ENCODE data around the gene FIGNL1. TPM values are rescaled to one million over a fixed set of nuclear protein-coding genes. Genes with fewer than 3 reads are reported as not detected.
"Not testable (repeated sequence)": the region's sequence is repeated elsewhere in the genome, so short reads cannot be mapped to it uniquely, and the experiment has no call there.

Gene FIGNL1
- total RNA-seq, 2 experiments from 2014 or later = 47.5 to 47.6 TPM

DNA sequence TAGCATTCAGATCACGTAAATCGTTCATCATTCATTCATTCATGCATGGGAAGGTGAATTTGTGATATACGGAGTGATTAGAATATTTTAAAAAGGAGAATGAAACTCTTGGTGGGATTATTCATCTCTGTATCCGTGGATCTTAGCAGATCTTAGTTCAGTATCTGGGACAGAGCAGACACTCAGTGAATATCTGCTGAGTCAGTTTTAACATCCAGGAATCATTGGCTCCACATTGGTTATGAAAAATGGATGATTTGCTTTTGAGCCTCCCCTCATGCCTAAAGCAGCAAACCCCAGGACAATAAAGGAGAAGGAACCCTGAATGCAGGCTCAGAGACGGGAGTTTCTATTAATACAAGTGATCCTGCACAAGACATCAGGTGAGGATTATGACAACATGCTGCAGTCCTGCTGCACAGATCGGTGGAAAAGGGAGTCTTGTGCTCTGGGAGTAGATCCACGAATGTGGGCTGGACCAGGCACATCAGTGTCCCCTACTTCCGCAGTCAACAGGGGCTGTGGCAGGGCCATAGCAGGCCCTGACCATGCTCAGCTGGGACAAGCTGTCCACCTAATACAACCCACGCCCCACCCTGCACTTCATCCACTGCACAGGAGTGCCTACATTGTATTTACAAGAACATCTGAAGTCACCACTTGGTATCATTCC is 26.9 kb upstream of the FIGNL1 start:
- no peak for DNase-seq
- no peak overlapping the region for H3K27ac Mint-ChIP-seq
- peaks cover 6% of the 10 kb centered on the region for H3K4me1 Mint-ChIP-seq
- no peaks in the 10 kb centered on the region for H3K9me3 Mint-ChIP-seq
- H3K27me3 Mint-ChIP-seq = no peaks in the 10 kb centered on the region
- H3K36me3 Mint-ChIP-seq = no peaks in the 10 kb centered on the region
- no peak overlapping the region for H3K4me3 Mint-ChIP-seq

- H3K9me3 Mint-ChIP-seq = no peaks in the 10 kb centered on the region
- H3K36me3 Mint-ChIP-seq = no peaks in the 10 kb centered on the region
- no peaks in the 10 kb centered on the region for H3K27me3 Mint-ChIP-seq
- H3K4me1 Mint-ChIP-seq = peaks cover 6% of the 10 kb centered on the region
- no peak overlapping the region for H3K27ac Mint-ChIP-seq
- no peak for DNase-seq
- H3K4me3 Mint-ChIP-seq = no peak overlapping the region
Observed at GRCh38 chr7:50475340-50475739, 25.2 kb upstream of the FIGNL1 start.

DNA sequence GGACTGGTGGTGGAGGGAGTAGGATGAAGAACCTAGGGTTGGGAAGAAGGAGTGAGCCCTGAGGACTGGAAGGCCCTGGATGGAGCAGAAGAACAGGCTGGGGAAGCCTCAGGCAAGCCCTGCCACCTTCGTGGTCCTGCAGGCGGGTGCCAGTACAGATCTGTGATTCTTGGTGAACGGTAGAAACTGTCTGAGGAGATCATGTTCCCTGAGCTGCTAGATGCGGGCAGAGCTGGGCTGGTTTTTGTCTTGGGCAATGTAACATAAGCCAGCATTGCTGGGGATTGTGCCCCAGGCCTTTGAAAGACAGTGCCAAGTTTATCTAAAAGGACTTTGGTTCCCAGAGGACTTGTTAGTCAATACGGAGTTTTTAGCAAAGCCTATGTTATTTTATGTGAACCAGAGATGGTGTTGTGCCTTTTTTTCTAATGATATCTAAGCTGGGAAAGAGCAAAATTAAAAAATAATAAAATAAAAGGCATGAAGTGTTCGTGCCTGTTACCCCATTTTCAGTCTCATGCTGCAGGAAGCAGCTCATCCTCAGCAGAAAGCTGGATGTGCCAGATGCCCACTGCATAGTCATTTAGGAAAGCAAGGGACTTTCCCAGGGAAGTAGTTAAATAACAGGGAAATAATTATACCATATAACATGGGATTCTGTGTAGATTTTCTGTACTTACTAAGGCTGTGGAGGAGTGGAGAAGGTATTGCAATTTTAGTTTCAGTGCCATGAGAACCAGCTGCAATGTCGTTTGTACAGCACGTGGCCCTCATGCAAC is 24.4 kb upstream of the FIGNL1 start:
- Mint-ChIP-seq H3K9me3 (no peaks in the 10 kb centered on the region), H3K36me3 (no peaks in the 10 kb centered on the region), H3K27me3 (peaks cover under 1% of the 10 kb centered on the region), H3K27ac (peak overlapping the region; percentile 62), H3K4me1 (peaks cover 6% of the 10 kb centered on the region), H3K4me3 (no peak overlapping the region)
- DNase-seq = no peak

DNA sequence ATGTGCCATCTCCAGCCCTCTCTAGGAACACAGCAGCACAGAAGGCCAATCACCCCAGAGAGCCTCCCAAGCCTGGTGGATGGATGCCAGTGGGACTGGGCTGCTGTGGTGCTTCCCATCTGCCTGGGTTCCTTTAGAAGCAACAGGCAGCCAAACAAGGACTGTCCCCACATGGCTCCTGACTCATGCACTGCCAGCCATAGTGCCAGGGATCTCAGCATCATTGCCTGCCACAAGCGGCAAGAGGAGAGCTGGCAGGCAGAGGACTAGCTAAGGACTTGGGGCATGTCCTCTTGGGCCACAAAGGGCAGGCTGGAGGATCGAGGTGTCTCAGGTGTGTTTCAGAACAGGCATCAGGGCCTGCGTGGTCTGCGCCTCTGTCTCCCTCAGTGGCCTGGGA is 23.4 kb upstream of the FIGNL1 start:
- Mint-ChIP-seq H3K4me3 (no peak overlapping the region), H3K27ac (no peak overlapping the region), H3K4me1 (peaks cover 6% of the 10 kb centered on the region), H3K36me3 (no peaks in the 10 kb centered on the region), H3K27me3 (peaks cover 3% of the 10 kb centered on the region), H3K9me3 (no peaks in the 10 kb centered on the region)
- DNase-seq = no peak

DNA sequence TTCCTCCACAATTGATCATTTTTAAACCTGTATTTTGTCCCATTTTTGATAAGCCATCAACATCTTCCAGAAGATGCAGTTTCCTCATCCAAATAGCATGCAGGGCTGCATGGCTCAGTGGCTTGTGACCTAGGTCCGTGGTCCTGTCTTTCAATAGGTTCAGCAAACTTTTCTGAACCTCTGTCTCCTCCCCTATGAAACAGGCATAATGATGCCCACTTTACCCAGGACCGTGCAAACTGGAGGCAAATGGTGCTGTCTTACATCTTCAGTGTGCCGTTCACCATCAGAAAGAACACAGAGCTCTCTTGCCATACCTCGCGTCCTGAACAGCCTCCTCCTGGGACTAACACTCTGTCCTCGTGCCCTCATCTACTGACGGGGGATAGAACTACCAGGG is 22.3 kb upstream of the FIGNL1 start:
- no peak for DNase-seq
- H3K27ac Mint-ChIP-seq = no peak overlapping the region
- no peak overlapping the region for H3K4me3 Mint-ChIP-seq
- no peaks in the 10 kb centered on the region for H3K9me3 Mint-ChIP-seq
- no peaks in the 10 kb centered on the region for H3K36me3 Mint-ChIP-seq
- H3K27me3 Mint-ChIP-seq = peaks cover 3% of the 10 kb centered on the region
- H3K4me1 Mint-ChIP-seq = peaks cover 16% of the 10 kb centered on the region

DNA sequence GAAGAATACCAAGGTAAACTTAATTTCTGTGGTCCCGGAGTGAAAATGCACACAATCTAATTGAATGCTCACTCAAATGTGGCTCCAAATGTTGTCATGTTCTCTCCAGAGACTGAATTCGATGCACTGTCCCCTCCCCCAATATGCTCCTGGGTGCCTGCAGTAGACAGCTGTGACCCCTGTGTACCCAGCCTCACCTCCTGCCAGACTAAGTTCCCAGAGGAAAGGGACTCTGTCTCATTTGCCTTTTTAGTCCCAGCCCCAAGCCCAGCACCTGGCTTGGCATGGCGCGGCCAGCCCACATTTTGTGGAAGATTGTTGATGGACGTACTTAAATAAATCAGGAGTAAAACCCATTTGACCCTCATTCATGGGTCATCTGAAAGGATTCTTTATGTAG is 21.8 kb upstream of the FIGNL1 start:
- H3K27me3 Mint-ChIP-seq = peaks cover 3% of the 10 kb centered on the region
- H3K4me1 Mint-ChIP-seq = peaks cover 18% of the 10 kb centered on the region
- H3K27ac Mint-ChIP-seq = no peak overlapping the region
- H3K9me3 Mint-ChIP-seq = no peaks in the 10 kb centered on the region
- H3K36me3 Mint-ChIP-seq = no peaks in the 10 kb centered on the region
- H3K4me3 Mint-ChIP-seq = no peak overlapping the region
- DNase-seq = no peak

DNA sequence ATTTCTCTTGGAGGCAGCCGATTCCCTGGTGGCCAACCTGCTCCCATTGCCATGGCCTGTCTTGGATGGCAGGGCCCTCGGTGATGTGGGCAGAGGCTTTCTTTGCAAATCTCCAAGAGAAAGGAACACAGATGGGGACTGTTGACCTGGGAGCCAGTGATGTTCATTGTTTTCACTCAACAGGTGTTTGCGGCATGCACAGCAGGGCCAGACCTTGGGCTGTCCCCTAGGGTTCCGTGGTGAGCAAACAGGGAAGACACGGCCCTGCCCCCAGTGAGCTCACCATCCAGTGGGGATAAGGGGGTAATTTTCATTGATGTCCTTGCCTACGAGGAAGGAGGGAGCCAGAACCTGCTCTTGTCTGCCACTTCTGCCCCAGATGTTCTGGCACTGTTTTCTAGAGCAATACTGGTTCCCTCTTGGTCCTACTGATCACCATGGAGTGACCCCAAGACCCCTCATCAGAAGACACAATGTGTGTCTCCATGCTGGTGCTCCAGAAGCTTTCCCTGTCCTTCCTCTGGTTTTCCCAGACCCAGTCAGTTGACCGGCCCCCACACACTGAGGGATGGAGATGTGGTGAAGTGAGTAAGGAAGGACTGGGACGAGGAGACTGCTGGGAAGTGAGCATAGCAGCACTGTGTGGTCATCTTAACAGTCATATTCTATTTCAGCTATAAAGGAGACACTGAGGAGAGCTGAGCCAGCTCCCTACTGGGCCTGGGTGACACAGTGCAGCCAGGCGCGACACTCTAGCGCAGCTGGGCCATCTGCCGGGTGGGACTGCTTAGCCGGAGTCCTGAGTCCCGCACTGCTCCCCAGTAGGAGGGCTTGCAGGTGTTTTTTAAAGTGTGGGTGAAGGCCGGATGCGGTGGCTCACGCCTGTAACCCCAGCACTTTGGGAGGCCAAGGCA is 20.4 kb upstream of the FIGNL1 start:
- no peak overlapping the region for H3K27ac Mint-ChIP-seq
- H3K4me1 Mint-ChIP-seq = peaks cover 18% of the 10 kb centered on the region
- peaks cover 3% of the 10 kb centered on the region for H3K27me3 Mint-ChIP-seq
- no peaks in the 10 kb centered on the region for H3K9me3 Mint-ChIP-seq
- no peak for DNase-seq
- no peak overlapping the region for H3K4me3 Mint-ChIP-seq
- H3K36me3 Mint-ChIP-seq = no peaks in the 10 kb centered on the region

GRCh38 chr7:50469181-50469580 is 19.0 kb upstream of the FIGNL1 start:
- Mint-ChIP-seq H3K9me3 (no peaks in the 10 kb centered on the region), H3K4me3 (no peak overlapping the region), H3K27ac (no peak overlapping the region), H3K36me3 (no peaks in the 10 kb centered on the region), H3K4me1 (peaks cover 12% of the 10 kb centered on the region), H3K27me3 (peaks cover 3% of the 10 kb centered on the region)
- DNase-seq = no peak

DNA sequence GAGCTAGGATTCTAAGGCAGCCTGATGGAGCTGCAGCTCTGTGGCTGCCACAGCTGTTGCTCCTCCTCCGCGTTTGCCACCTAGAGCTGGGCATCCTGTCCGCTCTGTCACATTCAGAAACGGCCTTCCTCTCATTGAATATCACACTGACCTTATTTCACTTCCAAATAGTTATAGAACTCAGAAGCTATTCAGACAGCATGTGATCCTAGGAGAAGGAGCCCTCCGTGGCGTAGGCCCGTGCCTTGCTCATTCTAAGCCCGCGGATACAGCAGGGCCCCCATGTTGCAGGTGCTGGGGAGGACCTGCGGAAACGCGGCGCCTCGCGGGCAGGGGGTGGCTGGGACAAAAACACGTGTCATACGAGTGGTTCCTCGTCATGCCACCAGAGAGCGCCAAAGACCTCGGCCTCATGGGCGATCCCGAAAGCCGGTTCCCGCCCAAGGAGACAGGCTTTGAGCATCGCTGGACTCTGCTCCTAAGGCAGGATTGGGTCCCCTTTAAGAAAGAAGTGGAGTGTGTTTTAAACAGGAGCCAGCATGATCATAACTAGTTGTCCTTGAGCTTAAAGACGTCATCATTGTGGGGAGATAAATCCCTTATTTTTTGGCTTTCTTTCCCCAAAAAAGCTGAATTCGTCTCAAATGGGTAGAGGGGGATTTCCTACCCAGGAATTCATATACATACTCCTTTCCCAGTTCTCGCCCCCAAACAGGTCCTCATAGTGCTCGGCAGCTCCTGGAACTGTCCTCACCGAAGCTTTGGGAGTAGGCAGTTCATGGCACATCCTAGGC is 17.9 kb upstream of the FIGNL1 start:
- peaks cover 12% of the 10 kb centered on the region for H3K4me1 Mint-ChIP-seq
- H3K36me3 Mint-ChIP-seq = no peaks in the 10 kb centered on the region
- H3K4me3 Mint-ChIP-seq = peak overlapping the region; percentile 49
- peaks cover 3% of the 10 kb centered on the region for H3K27me3 Mint-ChIP-seq
- H3K27ac Mint-ChIP-seq = peak overlapping the region; percentile 54
- H3K9me3 Mint-ChIP-seq = no peaks in the 10 kb centered on the region
- peak; percentile 83 for DNase-seq

DNA sequence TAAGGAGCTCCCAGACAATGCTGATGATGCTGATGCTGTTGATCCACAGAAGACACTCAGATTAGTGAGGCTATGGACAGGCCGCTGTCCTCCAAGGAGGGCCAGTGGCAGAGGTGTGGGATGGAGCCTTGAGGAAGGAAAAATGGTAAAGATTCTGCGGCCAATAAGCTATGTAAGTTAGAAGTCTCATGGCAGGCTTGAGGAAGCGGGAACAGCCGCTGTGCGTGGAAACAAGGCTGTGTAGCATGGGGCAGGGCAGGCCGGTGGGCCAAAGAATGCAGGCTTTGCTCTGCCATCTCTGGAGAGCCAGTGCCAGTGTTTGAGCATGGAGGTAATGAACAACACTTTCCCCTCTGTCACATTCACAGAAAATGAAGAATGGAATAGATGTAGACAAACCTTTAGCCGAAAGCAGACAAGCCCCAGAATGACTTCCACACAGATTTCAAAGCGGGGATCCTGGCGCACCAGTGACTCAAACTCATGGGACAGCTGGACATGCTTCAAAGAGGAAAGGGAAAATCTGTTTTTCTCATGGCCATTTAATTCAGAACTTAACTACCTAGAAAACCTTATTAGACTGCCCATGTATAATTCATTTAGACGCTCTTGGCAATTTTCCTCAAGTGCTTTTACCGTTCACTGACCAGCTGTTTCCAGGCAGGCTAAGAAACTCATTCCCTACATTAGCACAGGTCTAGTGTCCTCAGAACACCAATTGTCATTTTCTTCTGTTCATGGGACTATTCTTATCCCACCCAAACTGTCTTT is 16.9 kb upstream of the FIGNL1 start:
- Mint-ChIP-seq H3K27me3 (peaks cover 3% of the 10 kb centered on the region), H3K4me3 (no peak overlapping the region), H3K4me1 (peaks cover 14% of the 10 kb centered on the region), H3K27ac (no peak overlapping the region), H3K9me3 (no peaks in the 10 kb centered on the region), H3K36me3 (no peaks in the 10 kb centered on the region)
- DNase-seq = no peak

- no peak for DNase-seq
- Mint-ChIP-seq H3K27ac (no peak overlapping the region), H3K36me3 (no peaks in the 10 kb centered on the region), H3K9me3 (no peaks in the 10 kb centered on the region), H3K27me3 (no peaks in the 10 kb centered on the region), H3K4me3 (no peak overlapping the region), H3K4me1 (peaks cover 10% of the 10 kb centered on the region)
Observed at GRCh38 chr7:50463035-50463434, 12.9 kb upstream of the FIGNL1 start.

DNA sequence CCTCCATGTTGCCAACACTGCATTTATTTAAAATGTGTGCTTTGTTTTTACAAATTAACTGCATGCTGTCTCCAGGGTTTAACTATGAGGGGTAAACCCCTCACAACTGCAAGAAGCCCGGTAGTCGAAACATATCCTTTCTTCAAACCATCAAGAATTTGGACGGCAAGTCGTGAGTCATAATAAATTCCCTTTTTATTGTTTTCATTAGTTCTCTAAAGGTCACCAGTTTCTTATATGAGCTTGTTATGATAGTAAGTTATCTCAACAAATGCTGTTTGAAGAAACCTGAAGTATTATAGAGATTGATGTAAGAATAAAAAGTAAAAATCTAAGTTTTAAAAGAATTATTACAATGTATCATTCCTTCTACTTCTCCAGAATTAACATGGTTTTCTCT is 12.2 kb upstream of the FIGNL1 start:
- Mint-ChIP-seq H3K27ac (no peak overlapping the region), H3K9me3 (no peaks in the 10 kb centered on the region), H3K4me1 (peaks cover 4% of the 10 kb centered on the region), H3K36me3 (no peaks in the 10 kb centered on the region), H3K27me3 (no peaks in the 10 kb centered on the region), H3K4me3 (no peak overlapping the region)
- no peak for DNase-seq

- Mint-ChIP-seq H3K4me1 (peaks cover 2% of the 10 kb centered on the region), H3K36me3 (no peaks in the 10 kb centered on the region), H3K4me3 (peak overlapping the region; percentile 0), H3K27ac (no peak overlapping the region), H3K9me3 (no peaks in the 10 kb centered on the region), H3K27me3 (no peaks in the 10 kb centered on the region)
- no peak for DNase-seq
Observed at GRCh38 chr7:50461695-50462094, 11.5 kb upstream of the FIGNL1 start.

GRCh38 chr7:50459183-50459582 is 9.0 kb upstream of the FIGNL1 start:
- not testable (repeated sequence) for H3K4me3 Mint-ChIP-seq, H3K4me1 Mint-ChIP-seq, H3K9me3 Mint-ChIP-seq, DNase-seq, H3K27me3 Mint-ChIP-seq, H3K27ac Mint-ChIP-seq, H3K36me3 Mint-ChIP-seq

Data from activated naive CD8-positive, alpha-beta T cell treated with anti-CD3 and anti-CD28 coated beads for 36 hours (primary cell).